Thymus (tissue), 14 donors: ENCODE data around the gene SCP2. TPM values are rescaled to one million over a fixed set of nuclear protein-coding genes. Genes with fewer than 3 reads are reported as not detected.

Experiments used
- DNase-seq, 9 donors: peaks; one replicate each; pipeline ENCODE4 v3.0.0-alpha.2; 2013; ENCODE audit warnings: low spot score in 9 of 9, low read depth in 6 of 9, missing footprints in 1 of 9
- H3K27ac ChIP-seq, 2 donors: one replicate each; pipeline ENCODE4 v1.5.1; 2013; ENCODE audit warnings: control low read depth in 1 of 2, low read depth in 1 of 2, low read length in 1 of 2, mild to moderate bottlenecking in 1 of 2, moderate library complexity in 1 of 2
- H3K27me3 ChIP-seq, 2 donors: one replicate each; pipeline ENCODE4 v1.5.1; 2013; ENCODE audit warnings: low read length in 1 of 2; ENCODE audit not compliant: control insufficient read depth in 2 of 2, insufficient read depth in 1 of 2
- H3K36me3 ChIP-seq, 2 donors: one replicate each; pipeline ENCODE4 v1.5.1; 2013; ENCODE audit warnings: low read length in 1 of 2, mild to moderate bottlenecking in 1 of 2, moderate library complexity in 1 of 2; ENCODE audit not compliant: control insufficient read depth in 2 of 2, insufficient read depth in 2 of 2
- H3K4me1 ChIP-seq, 2 donors: one replicate each; pipeline ENCODE4 v1.5.1; 2013; ENCODE audit warnings: low read length in 2 of 2; ENCODE audit not compliant: control insufficient read depth in 2 of 2, insufficient read depth in 2 of 2
- H3K4me3 ChIP-seq, 2 donors: one replicate each; pipeline ENCODE4 v1.5.1; 2013; ENCODE audit warnings: low read length in 2 of 2, control low read depth in 1 of 2, mild to moderate bottlenecking in 1 of 2
- H3K9me3 ChIP-seq, 2 donors: one replicate each; pipeline ENCODE4 v1.5.1; 2013; ENCODE audit warnings: low read length in 1 of 2, mild to moderate bottlenecking in 1 of 2; ENCODE audit not compliant: control insufficient read depth in 2 of 2, insufficient read depth in 1 of 2
- WGBS: extraction: QIAGEN DNeasy Blood & Tissue Kit; methylation state at CpG from one replicate; pipeline ENCODE4 v1.1.7; 2013; 5-methylcytosine and 5-hydroxymethylcytosine counted together
- long read RNA-seq, 10 donors: transcript quantifications; one replicate each; lab custom pipeline, GENCODE V29; 2026
- polyA plus RNA-seq: library from polyadenylated mRNA; stranded (reverse); fragments of 200-250 nt; gene quantifications from one replicate; pipeline ENCODE4 v1.2.3, GENCODE V29; 2013
- total RNA-seq: library from RNA; stranded (reverse); fragments of 120-200 nt; gene quantifications from one replicate; pipeline ENCODE4 v1.2.4, GENCODE V29; 2013
- donor health status: healthy.

The SCP2 gene, protein sequence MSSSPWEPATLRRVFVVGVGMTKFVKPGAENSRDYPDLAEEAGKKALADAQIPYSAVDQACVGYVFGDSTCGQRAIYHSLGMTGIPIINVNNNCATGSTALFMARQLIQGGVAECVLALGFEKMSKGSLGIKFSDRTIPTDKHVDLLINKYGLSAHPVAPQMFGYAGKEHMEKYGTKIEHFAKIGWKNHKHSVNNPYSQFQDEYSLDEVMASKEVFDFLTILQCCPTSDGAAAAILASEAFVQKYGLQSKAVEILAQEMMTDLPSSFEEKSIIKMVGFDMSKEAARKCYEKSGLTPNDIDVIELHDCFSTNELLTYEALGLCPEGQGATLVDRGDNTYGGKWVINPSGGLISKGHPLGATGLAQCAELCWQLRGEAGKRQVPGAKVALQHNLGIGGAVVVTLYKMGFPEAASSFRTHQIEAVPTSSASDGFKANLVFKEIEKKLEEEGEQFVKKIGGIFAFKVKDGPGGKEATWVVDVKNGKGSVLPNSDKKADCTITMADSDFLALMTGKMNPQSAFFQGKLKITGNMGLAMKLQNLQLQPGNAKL
- total RNA-seq, result 141 TPM
- polyA plus RNA-seq, result 179 TPM
- long read RNA-seq, donor 1, transcript SCP2-207 (5 exons, 894 nt), result major isoform, 8 of 9 reads
- long read RNA-seq, donor 1, partial matches to known transcripts, result 0 of 9 reads
- long read RNA-seq, donor 1, other reads (novel, unspliced or antisense), result 0 of 9 reads
- long read RNA-seq, donor 2, transcript SCP2-203 (16 exons, 2,811 nt), result minor isoform, 10 of 130 reads
- long read RNA-seq, donor 2, transcript SCP2-207 (5 exons, 894 nt), result major isoform, 106 of 130 reads
- long read RNA-seq, donor 2, transcript SCP2-205 (4 exons, 1,298 nt), result minor isoform, 5 of 130 reads
- long read RNA-seq, donor 2, partial matches to known transcripts, result 7 of 130 reads
- long read RNA-seq, donor 2, other reads (novel, unspliced or antisense), result 0 of 130 reads
- long read RNA-seq, donor 3, transcript SCP2-207 (5 exons, 894 nt), result major isoform, 75 of 89 reads
- long read RNA-seq, donor 3, partial matches to known transcripts, result 6 of 89 reads
- long read RNA-seq, donor 3, other reads (novel, unspliced or antisense), result 0 of 89 reads
- long read RNA-seq, donor 4, transcript SCP2-207 (5 exons, 894 nt), result major isoform, 25 of 32 reads
- long read RNA-seq, donor 4, partial matches to known transcripts, result 0 of 32 reads
- long read RNA-seq, donor 4, other reads (novel, unspliced or antisense), result 0 of 32 reads
- long read RNA-seq, donor 5, transcript SCP2-207 (5 exons, 894 nt), result major isoform, 90 of 120 reads
- long read RNA-seq, donor 5, transcript SCP2-203 (16 exons, 2,811 nt), result minor isoform, 6 of 120 reads
- long read RNA-seq, donor 5, partial matches to known transcripts, result 19 of 120 reads
- long read RNA-seq, donor 5, other reads (novel, unspliced or antisense), result 0 of 120 reads
- long read RNA-seq, donor 6, transcript SCP2-207 (5 exons, 894 nt), result major isoform, 60 of 81 reads
- long read RNA-seq, donor 6, transcript SCP2-203 (16 exons, 2,811 nt), result minor isoform, 7 of 81 reads
- long read RNA-seq, donor 6, partial matches to known transcripts, result 8 of 81 reads
- long read RNA-seq, donor 6, other reads (novel, unspliced or antisense), result 0 of 81 reads
- long read RNA-seq, donor 7, transcript SCP2-207 (5 exons, 894 nt), result major isoform, 52 of 71 reads
- long read RNA-seq, donor 7, transcript SCP2-205 (4 exons, 1,298 nt), result minor isoform, 6 of 71 reads
- long read RNA-seq, donor 7, transcript SCP2-203 (16 exons, 2,811 nt), result minor isoform, 5 of 71 reads
- long read RNA-seq, donor 7, partial matches to known transcripts, result 5 of 71 reads
- long read RNA-seq, donor 7, other reads (novel, unspliced or antisense), result 0 of 71 reads
- long read RNA-seq, donor 8, transcript SCP2-207 (5 exons, 894 nt), result major isoform, 21 of 30 reads
- long read RNA-seq, donor 8, partial matches to known transcripts, result 7 of 30 reads
- long read RNA-seq, donor 8, other reads (novel, unspliced or antisense), result 0 of 30 reads
- long read RNA-seq, donor 9, transcript SCP2-207 (5 exons, 894 nt), result major isoform, 44 of 52 reads
- long read RNA-seq, donor 9, partial matches to known transcripts, result 0 of 52 reads
- long read RNA-seq, donor 9, other reads (novel, unspliced or antisense), result 0 of 52 reads
- long read RNA-seq, donor 10, transcript SCP2-207 (5 exons, 894 nt), result major isoform, 39 of 57 reads
- long read RNA-seq, donor 10, transcript SCP2-203 (16 exons, 2,811 nt), result minor isoform, 6 of 57 reads
- long read RNA-seq, donor 10, partial matches to known transcripts, result 5 of 57 reads
- long read RNA-seq, donor 10, other reads (novel, unspliced or antisense), result 0 of 57 reads

DNA sequence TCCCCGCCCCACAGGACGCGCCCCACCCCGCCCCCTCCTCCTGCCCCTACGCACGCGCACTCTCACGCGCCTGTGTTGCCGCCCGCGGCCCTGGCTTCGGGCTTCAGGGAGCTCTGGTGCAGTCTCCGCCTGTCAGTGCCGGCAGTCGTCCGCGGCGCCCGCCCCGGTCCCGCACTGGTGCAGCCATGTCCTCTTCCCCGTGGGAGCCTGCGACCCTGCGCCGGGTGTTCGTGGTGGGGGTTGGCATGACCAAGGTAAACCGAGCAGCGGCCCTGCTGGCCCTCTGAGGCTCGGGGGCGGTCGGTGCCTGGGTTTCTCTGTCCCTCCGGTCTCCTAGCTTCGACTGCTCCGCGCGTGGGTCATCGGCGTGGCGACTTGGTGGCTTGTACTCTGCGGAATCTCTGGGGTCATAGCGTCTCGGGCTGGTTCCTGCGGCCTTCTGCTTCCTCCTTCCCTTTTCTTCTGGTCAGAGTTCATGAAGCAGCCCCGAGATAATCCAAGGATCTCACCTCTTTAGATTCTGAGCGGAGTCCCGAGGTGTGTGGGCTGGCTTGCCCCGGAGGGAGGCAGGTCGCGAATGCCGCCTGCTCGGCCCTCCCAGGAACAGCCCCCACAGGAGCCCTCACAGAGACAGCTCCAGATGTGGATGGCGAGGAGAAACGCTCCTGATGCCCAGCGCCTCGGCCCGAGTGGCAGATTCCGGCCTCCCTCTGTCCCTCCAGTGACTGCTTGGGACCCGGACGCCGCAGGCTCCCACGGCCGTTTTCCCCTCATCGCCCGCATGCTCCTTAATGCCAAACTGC lies at the start of gene SCP2:
SCP2 (plus strand) TSS at position 65 of the 803 bp plus-strand sequence; CDS start at position 186, 121 bp downstream.
- DNase-seq, result peak in 5 of 9 donors; percentile 58 to 83 (median 68)
- Histone ChIP-seq H3K27ac (peak within 1 kb of the TSS in 1 of 2 donors; percentile 42), H3K27me3 (peaks cover 0 to 6% of the 10 kb centered on the region in 2 donors), H3K4me3 (peak within 1 kb of the TSS; percentile 67 to 80), H3K36me3 (no peaks in the 10 kb centered on the region), H3K9me3 (no peaks in the 10 kb centered on the region), H3K4me1 (peaks cover 4 to 15% of the 10 kb centered on the region in 2 donors)
- 1% methylated on average over 65 of the region's 65 CpGs for WGBS

DNA sequence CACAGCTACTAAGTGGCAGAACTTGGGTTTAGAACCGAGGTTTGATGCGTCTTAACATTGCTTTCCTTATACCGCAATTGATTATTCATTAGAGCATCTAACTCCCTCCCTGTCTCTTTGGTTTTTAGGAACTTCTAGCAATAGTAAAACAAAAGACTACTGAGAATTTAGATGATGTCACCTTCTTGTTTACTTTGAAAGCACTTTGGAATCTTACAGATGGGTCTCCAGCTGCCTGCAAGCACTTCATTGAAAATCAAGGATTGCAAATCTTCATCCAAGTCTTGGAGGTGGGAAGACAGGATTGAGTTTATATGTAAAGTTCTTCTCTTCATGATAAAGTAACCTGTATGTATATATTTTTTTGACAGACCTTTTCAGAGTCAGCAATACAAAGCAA lies 49.5 kb upstream of the SCP2 start:
- H3K36me3 ChIP-seq, result no peaks in the 10 kb centered on the region
- 99% methylated on average over 3 of the region's 3 CpGs for WGBS
- DNase-seq, result no peak
- H3K27me3 ChIP-seq, result no peaks in the 10 kb centered on the region
- H3K4me3 ChIP-seq, result no peak overlapping the region
- no peak overlapping the region for H3K27ac ChIP-seq
- no peaks in the 10 kb centered on the region for H3K4me1 ChIP-seq
- H3K9me3 ChIP-seq, result no peaks in the 10 kb centered on the region

DNA sequence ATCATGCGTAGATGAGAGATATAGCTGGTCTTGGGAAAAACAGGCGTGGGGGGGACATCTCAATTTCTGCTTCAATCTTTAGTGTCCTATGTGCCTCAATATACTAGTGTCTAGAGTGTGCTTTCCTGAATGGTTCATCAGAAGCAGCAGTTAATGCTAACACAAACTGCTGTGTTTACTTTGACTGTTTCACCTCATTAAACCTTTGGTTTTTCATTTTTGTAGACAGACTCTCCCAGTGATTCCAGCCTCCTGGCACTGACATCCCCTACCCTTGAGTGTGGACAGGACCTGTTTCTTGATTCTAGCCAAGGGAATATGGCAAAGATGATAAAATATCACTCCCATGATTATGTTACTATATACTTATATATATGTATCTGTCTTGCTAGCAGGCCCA lies 46.9 kb upstream of the SCP2 start:
- H3K27me3 ChIP-seq, result no peaks in the 10 kb centered on the region
- H3K4me3 ChIP-seq, result no peak overlapping the region
- 97% methylated on average over 2 of the region's 2 CpGs for WGBS
- H3K9me3 ChIP-seq, result no peaks in the 10 kb centered on the region
- no peaks in the 10 kb centered on the region for H3K36me3 ChIP-seq
- no peaks in the 10 kb centered on the region for H3K4me1 ChIP-seq
- H3K27ac ChIP-seq, result no peak overlapping the region
- no peak for DNase-seq

DNA sequence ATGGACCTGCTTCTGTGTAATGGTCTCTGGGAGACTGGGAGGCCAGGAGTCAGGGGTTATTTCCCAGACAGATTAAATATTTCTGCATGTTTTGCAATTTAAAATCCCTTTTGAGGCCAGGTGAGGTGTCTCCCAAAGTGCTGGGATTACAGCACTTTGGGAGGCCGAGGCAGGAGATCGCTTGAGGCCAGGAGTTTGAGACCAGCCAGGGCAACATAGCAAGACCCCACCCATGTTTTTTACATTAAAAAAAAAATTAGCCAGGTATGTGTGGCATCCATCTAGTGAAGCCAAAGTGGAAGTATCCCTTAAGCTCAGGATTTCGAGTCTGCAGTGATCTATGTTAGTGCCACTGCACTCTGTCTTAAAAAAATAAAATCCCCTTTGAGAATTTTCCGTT lies 39.6 kb upstream of the SCP2 start:
- no peaks in the 10 kb centered on the region for H3K36me3 ChIP-seq
- H3K4me1 ChIP-seq, result no peaks in the 10 kb centered on the region
- WGBS, result 94% methylated on average over 4 of the region's 4 CpGs
- no peak overlapping the region for H3K4me3 ChIP-seq
- no peaks in the 10 kb centered on the region for H3K9me3 ChIP-seq
- no peak for DNase-seq
- H3K27ac ChIP-seq, result no peak overlapping the region
- no peaks in the 10 kb centered on the region for H3K27me3 ChIP-seq

DNA sequence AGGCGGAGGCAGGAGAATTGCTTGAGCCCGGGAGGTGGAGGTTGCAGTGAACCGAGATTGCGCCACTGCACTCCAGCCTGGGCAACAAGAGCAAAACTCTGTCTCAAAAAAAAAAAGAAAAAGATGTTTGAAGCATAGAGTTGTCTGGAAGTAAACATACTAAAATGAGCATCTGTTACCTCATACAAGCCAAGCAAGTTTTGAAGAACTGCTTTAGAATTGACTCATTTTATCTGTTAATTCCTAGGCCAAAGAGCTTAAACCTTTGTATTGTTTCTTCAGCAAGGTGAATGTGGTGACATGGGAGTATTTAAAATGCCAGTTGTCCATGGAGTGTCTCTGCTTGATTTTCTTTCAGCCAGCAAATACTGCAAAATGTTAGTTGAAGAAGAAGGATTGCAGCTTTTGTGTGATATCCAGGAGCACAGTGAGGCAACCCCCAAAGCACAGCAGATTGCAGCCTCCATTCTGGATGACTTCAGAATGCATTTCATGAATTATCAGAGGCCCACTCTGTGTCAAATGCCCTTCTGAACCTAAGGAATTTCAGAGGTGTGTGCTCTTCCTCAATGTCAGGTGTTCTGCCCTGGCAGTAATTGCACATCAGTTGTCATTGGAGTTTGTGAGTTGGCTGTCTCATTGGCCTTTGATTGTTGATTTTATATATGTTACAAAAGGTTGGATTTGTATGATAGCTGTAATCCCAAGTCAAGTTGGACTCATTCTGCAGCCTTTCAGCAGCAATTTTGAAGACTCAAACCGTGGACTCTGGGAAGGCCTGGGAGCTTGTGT lies 34.5 kb upstream of the SCP2 start:
- H3K9me3 ChIP-seq, result no peaks in the 10 kb centered on the region
- H3K4me3 ChIP-seq, result no peak overlapping the region
- no peak for DNase-seq
- no peaks in the 10 kb centered on the region for H3K27me3 ChIP-seq
- H3K36me3 ChIP-seq, result peaks cover 0 to 14% of the 10 kb centered on the region in 2 donors
- peaks cover 0 to 2% of the 10 kb centered on the region in 2 donors for H3K4me1 ChIP-seq
- H3K27ac ChIP-seq, result no peak overlapping the region
- WGBS, result 98% methylated on average over 5 of the region's 5 CpGs

DNA sequence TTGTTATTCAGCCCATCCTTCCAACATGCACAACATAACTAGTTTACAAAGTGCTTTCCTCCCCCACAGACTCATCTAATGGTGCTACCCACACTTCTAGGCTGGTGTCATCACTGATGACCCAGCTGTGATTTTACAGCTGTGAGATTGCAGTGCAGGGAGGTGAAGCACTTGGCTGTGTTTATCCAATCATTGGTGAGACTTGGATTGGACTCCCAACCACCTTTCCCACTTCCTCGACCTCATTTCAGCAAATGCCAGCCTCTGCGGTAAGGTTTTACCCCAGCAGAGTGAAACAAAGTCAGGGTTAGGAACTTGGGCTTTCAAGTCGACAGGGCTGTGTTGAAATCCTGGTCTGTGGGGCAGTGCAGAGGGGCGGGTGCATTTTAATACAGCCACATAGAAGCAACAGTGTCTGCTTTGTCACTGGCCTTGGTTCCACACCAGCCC lies 27.6 kb upstream of the SCP2 start:
- Histone ChIP-seq H3K36me3 (peaks cover 0 to 17% of the 10 kb centered on the region in 2 donors), H3K27ac (no peak overlapping the region), H3K27me3 (no peaks in the 10 kb centered on the region), H3K9me3 (no peaks in the 10 kb centered on the region), H3K4me3 (no peak overlapping the region), H3K4me1 (peaks cover 0 to 2% of the 10 kb centered on the region in 2 donors)
- DNase-seq, result peak in 1 of 9 donors; percentile 13
- WGBS, result 81% methylated on average over 4 of the region's 4 CpGs
